Fibroblast of mammary gland (primary cell): ENCODE results near the gene CDHR5.

ENCODE experiments used
- DNase-seq: peaks from one replicate; pipeline ENCODE4 v3.0.0-alpha.2; 2010; ENCODE audit warnings: low read depth
- H3K4me3 ChIP-seq: 2 replicates; pipeline ENCODE4 v1.5.1; 2011; ENCODE audit warnings: low read depth, mild to moderate bottlenecking, low read length, moderate library complexity; ENCODE audit not compliant: control insufficient read depth
- TF ChIP-seq, protein P1 (sequence below): conservative IDR thresholded peaks from 2 replicates; pipeline ENCODE4 v1.5.1; 2011; ENCODE audit warnings: low read depth, low read length, inconsistent platforms; ENCODE audit not compliant: control insufficient read depth, insufficient read depth

The CDHR5 gene

DNA sequence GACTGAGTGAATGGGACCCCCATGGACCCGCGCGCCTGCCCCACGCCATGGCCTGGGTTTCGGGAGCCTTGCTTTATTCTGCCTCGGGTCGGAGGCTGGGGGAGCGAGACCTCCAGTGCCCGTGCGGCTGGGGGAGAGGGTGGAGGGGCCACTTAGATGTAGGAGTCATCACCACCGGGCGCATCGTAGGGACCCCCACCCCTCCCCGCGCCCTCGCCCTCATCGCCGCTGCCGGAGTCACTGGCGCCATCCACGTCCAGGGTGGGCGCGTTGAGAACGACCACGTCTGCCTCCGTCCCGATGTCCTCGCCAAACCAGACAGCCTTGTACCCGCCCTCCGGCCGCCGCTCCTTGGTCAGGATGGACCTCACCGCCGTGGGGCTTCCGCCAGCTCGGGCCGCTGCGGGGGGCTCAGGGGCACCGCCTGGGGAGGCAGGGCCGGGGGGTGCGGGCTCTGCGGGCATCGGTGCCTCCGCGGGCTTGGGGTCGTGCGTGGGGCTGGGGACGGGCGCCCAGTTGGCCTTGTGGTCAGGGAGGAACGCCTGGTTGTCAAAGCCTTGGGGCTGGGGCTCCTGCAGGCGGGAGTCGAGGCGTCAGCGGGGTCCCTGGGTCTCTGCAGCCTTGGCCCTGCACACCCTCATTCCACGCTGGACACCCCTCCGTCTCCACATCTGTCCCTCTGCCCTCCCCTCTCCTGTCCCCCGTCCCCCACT lies 7.4 kb downstream of the CDHR5 start:
- no peak overlapping the region for H3K4me3 ChIP-seq
- TF ChIP-seq, protein P1, sequence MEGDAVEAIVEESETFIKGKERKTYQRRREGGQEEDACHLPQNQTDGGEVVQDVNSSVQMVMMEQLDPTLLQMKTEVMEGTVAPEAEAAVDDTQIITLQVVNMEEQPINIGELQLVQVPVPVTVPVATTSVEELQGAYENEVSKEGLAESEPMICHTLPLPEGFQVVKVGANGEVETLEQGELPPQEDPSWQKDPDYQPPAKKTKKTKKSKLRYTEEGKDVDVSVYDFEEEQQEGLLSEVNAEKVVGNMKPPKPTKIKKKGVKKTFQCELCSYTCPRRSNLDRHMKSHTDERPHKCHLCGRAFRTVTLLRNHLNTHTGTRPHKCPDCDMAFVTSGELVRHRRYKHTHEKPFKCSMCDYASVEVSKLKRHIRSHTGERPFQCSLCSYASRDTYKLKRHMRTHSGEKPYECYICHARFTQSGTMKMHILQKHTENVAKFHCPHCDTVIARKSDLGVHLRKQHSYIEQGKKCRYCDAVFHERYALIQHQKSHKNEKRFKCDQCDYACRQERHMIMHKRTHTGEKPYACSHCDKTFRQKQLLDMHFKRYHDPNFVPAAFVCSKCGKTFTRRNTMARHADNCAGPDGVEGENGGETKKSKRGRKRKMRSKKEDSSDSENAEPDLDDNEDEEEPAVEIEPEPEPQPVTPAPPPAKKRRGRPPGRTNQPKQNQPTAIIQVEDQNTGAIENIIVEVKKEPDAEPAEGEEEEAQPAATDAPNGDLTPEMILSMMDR, result no peak
- no peak for DNase-seq

DNA sequence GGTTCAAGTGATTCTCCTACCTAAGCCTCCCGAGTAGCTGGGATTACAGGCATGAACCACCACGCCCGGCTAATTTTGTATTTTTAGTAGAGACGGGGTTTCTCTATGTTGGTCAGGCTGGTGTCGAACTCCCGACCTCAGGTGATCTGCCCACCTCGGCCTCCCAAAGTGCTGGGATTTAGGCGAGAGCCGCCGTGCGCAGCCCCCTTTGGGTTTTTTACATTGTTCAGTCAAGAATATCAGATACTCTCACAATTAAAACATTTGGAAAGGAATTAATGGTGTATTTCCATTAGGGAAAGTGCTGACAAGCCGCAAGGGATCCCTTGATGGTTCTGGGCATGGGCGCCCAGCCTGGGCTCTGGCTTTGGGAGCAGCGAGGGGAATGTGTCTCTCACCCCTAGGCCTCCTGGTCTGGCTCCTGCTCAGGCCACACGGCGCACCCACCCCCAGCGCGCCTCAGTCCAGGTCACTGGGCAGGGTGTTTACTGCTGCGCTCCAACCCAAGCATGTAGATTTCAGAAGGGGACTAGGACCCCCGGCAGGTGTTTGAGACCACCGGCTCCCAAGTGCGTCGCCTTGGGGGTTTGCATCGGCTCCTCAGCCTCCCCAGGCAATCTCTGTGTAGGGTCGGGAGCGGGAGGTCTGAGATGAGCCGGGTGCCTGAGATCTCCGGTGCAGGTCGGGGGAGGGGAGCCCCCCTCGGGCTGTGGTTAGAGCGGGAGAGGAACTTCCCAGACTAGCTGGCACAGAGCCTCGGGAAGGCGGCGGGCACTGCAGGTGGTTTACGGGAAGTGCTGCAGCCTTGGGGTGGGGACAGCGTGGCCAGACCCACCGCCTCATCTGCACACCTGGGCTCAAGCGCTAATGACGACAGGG lies 8.2 kb downstream of the CDHR5 start:
- TF ChIP-seq, protein P1, result no peak
- no peak overlapping the region for H3K4me3 ChIP-seq

DNA sequence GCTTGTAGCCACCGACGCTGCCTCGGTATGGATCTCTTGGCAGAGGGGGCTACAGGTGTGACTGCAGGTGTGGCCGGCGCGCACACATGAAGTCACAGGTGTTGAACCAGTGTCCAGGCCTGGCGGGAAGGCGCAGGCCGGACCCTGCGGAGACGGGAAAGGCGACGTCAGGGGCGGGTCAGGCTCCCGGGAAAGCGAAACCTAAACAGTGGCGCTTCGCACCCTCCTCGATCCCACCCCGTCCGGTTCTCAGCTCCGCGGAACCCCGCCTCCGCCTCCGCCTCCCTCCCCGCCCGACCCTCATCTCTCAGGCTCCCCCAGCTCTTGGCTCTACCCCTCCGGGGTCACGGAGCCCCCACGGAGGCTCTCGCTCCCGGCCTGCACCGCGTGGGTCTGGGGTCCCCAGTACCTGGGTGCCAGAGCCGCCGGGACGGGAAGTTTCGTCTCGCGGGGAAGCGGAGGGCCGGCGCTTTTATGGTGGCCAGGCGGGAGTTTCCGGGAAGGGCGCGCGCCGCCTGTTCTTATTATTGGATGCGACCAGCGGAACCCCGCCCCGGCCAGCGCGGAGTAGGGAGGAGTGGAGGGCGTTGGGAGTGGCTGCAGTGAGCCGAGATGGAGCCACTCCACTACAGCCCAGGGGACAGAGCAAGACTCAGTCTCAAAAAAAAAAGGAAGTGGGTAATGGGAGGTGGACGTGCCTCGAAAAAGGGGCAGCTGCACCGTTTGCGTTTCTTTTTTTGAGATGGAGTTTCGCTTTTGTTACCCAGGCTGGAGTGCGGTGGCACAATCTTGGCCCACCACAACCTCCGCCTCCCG lies 9.0 kb downstream of the CDHR5 start, which contains the start of gene IRF7:
IRF7 (minus strand) TSS at position 447 of the 816 bp plus-strand sequence. CDS start 586 bp downstream, outside the sequence.
- TF ChIP-seq, protein P1, result no peak
- H3K4me3 ChIP-seq, result peak within 1 kb of the TSS; percentile 69
- peak; percentile 81 for DNase-seq

More for the DNA sequence above, 8.2 kb downstream of the CDHR5 start:
- DNase-seq, result no peak

DNA sequence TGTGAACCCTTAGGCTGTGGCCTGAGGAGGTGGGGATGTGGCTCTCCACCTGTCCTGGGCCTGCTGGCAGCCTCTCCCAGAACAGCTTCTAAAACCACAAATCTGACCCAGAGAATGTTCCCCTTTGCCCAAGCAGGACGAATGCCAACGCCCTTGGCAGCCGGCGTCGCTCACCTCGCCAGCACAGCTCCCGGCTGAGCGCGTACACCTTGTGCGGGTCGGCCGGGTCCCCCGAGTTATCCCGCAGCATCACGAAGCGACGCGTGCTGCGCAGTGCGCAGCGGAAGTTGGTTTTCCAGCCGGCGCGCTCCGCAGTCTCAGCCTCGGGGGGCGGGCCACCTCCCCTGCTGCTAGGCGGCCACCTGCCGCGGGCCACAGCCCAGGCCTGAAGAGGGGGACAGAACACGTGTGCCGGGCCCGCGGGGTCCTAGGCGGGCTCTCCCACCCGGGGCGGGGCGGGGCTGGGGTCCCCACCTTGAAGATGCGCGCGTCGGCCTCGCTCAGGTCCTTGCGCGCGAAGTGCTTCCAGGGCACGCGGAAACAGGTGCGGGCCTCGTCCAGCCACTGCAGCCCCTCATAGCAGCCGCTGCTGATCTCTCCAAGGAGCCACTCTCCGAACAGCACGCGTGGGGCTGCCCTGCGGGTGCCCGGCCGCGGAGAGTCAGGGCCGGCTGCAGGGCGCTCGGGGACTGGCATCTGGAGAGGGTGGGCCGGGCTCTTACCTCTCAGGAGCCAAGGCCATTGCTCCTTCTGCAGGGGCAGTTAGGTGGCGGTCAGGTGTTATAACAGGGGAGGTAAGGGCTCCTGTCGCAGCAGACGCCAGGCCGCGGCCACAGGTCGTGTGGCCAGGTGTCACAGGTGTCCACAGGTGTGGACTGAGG lies 9.9 kb downstream of the CDHR5 start:
- TF ChIP-seq, protein P1, result no peak
- DNase-seq, result peak; percentile 17

DNA sequence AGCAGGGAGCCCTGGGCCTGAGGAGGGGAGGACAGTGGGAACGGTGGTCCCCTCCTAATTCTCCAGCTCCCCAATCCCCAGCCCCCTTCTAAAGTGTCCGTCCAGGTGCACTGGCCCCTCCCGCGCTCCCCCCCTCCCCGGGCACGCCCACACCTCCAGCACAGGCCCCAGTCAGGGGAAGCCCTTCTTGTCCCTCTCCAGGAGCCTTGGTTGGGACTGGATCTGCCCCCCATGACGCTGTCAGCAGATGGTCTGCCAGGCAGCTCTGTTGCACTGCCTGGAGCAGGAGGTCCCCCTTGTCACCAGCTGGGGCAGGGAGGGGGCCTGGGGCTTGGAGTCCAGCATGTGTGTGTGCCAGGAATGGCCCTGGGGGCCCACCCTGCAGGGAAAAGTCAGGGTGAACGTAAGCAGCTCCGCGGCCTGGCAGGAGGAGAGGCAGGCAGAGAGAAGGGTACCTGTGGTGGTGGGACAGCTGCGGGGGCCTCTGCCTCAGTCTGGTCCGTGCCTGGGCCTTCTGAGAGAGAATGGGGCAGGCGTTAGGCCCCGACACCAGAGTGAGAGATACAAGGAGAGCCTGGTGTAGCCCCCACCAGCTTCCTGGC lies 10.6 kb downstream of the CDHR5 start:
- no peak for DNase-seq
- TF ChIP-seq, protein P1, result no peak
- H3K4me3 ChIP-seq, result no peak overlapping the region

More for the DNA sequence above, 9.9 kb downstream of the CDHR5 start:
- H3K4me3 ChIP-seq, result peak overlapping the region; percentile 69
